Colonic mucosa (tissue), 4 donors: Measurements from ENCODE around the gene GNAL. TPM values are rescaled to one million over a fixed set of nuclear protein-coding genes. Genes with fewer than 3 reads are reported as not detected.

Source experiments
- DNase-seq: peaks from one replicate; pipeline ENCODE4 v3.0.0-alpha.2; 2020
- H3K27ac ChIP-seq: fragments of 200-600 bp; one replicate; pipeline ENCODE4 v1.8.0; 2021
- H3K27me3 ChIP-seq: fragments of 200-600 bp; one replicate; pipeline ENCODE4 v1.8.0; 2021
- H3K36me3 ChIP-seq: fragments of 200-600 bp; one replicate; pipeline ENCODE4 v1.8.0; 2021
- H3K4me1 ChIP-seq: fragments of 200-600 bp; one replicate; pipeline ENCODE4 v1.8.0; 2021; ENCODE audit warnings: mild to moderate bottlenecking
- H3K4me3 ChIP-seq: fragments of 200-600 bp; one replicate; pipeline ENCODE4 v1.8.0; 2021
- H3K9ac ChIP-seq, 2 donors: one replicate each; pipeline ENCODE4 v1.7.0; 2013; ENCODE audit warnings: control low read depth in 2 of 2, low read depth in 2 of 2, low read length in 2 of 2
- H3K9me3 ChIP-seq: fragments of 200-600 bp; one replicate; pipeline ENCODE4 v1.8.0; 2021
- intact Hi-C: fragments of 100-400 bp; cut with DNase I; formaldehyde crosslinking; loops from one replicate; pipeline ENCODE4 v1.14.1; 2022
- total RNA-seq, 2 donors: library from RNA; stranded (reverse); fragmentation: NEBNext Ultra II Directional in 1 of 2; extraction: Animal tissue kit (Norgen Biotek cat#: 25700) in 1 of 2; gene quantifications; one replicate each; pipeline ENCODE4 v1.2.1, GENCODE V29; 2021
- TF ChIP-seq, protein P1 (sequence below): fragments of 200-600 bp; IDR thresholded peaks from one replicate; pipeline ENCODE4 v1.8.0; 2022; ENCODE audit warnings: antibody characterized with exemption, mild to moderate bottlenecking
- donor health status: healthy.
- donor health status: DM: no; HTN: no; CAD: no.
- donor health status: DM: no; HTN: no; CAD: no.

Gene GNAL
- total RNA-seq, 2 donors from 2014 or later, result 2.0 to 2.6 TPM

DNA sequence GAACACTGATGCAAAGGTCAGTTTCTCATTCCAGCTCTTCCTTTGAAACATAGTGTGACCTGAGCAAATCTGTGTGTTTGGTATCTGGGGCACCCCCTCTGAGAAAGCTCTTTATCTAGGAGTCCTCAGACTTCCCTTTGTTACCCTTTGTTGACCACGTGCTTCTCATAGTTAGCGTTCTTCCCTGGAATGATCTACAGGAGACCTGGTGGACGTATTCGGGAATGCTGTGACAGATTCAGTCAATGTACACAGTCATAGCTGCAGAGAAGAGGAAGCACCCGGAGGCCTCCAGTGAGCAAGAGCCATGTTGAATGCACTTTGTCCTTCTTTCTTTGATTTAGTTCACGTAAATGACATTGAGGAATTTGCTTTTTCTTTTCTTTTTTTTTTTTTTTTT lies 151.4 kb downstream of the GNAL start:
- intact Hi-C loops, result no loop called here
- Histone ChIP-seq H3K36me3 (no peaks in the 10 kb centered on the region), H3K4me1 (no peaks in the 10 kb centered on the region), H3K27me3 (no peaks in the 10 kb centered on the region), H3K4me3 (no peak overlapping the region), H3K27ac (no peak overlapping the region), H3K9me3 (no peaks in the 10 kb centered on the region), H3K9ac (no peak overlapping the region)
- no peak for DNase-seq
- TF ChIP-seq, protein P1, sequence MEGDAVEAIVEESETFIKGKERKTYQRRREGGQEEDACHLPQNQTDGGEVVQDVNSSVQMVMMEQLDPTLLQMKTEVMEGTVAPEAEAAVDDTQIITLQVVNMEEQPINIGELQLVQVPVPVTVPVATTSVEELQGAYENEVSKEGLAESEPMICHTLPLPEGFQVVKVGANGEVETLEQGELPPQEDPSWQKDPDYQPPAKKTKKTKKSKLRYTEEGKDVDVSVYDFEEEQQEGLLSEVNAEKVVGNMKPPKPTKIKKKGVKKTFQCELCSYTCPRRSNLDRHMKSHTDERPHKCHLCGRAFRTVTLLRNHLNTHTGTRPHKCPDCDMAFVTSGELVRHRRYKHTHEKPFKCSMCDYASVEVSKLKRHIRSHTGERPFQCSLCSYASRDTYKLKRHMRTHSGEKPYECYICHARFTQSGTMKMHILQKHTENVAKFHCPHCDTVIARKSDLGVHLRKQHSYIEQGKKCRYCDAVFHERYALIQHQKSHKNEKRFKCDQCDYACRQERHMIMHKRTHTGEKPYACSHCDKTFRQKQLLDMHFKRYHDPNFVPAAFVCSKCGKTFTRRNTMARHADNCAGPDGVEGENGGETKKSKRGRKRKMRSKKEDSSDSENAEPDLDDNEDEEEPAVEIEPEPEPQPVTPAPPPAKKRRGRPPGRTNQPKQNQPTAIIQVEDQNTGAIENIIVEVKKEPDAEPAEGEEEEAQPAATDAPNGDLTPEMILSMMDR, result no peak

DNA sequence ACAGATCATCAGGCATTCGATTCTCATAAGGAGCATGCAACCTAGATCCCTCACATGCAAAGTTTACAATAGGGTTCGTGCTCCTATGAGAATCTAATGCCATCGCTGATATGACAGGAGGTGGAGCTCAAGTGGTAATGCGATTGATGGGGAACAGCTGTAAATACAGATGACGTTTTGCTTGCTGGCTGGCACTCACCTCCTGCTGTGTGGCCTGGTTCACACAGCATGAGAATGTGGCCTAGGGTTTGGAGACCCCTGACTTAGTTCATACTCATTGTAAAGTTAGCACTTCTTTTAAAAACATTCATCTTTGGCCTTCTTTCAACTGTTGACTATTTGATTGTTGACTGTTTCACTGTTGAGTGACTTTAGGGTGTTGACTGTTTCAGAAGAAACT lies 153.5 kb downstream of the GNAL start:
- Histone ChIP-seq H3K4me3 (no peak overlapping the region), H3K9ac (no peak overlapping the region), H3K27ac (no peak overlapping the region), H3K9me3 (no peaks in the 10 kb centered on the region), H3K27me3 (no peaks in the 10 kb centered on the region), H3K4me1 (no peaks in the 10 kb centered on the region), H3K36me3 (no peaks in the 10 kb centered on the region)
- TF ChIP-seq, protein P1, result no peak
- intact Hi-C loops, result no loop called here
- no peak for DNase-seq

DNA sequence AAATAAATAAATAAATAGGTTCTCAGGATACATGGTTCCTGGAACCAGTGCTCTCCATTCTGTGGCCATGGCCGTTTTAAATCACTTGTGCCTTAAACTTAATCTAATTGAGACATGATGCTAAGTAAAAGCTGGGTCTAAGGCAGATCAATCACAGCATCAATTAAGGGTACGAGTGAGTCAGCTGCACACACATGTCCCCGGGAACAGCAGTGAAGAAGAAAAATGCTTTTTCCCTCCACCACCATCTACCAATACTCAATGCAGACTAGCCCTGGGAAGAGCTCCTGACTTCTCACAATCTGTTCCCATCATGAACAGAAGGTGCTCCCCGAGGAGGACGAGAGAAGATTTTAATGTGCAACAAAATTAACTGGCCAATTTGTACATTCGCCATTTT lies 155.4 kb downstream of the GNAL start:
- H3K36me3 ChIP-seq, result no peaks in the 10 kb centered on the region
- DNase-seq, result no peak
- H3K27me3 ChIP-seq, result no peaks in the 10 kb centered on the region
- H3K4me3 ChIP-seq, result no peak overlapping the region
- intact Hi-C loops, result no loop called here
- TF ChIP-seq, protein P1, result no peak
- no peaks in the 10 kb centered on the region for H3K4me1 ChIP-seq
- H3K9ac ChIP-seq, result no peak overlapping the region
- H3K9me3 ChIP-seq, result no peaks in the 10 kb centered on the region
- H3K27ac ChIP-seq, result no peak overlapping the region

DNA sequence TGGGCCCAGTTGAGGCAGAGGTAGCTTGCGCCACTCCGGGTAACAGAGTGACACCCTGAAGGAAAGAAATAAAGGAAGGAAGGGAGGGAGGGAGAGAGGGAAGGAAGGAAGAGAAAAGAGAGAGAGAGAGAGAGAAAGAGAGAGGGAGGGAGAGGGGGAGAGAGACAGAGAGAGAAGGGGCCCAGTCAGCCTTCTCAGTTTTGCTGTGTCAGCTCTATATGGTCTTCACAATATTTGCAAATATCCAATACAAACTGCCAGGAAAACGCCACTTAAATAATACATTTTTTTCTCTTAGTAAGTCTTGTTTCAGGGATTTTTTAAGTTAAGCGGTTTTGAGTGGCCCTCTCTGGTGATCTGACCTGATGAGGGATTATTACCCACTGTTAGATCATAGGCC lies 156.6 kb downstream of the GNAL start:
- H3K27me3 ChIP-seq, result no peaks in the 10 kb centered on the region
- no peaks in the 10 kb centered on the region for H3K36me3 ChIP-seq
- no peaks in the 10 kb centered on the region for H3K9me3 ChIP-seq
- no peak overlapping the region for H3K27ac ChIP-seq
- no peak for DNase-seq
- intact Hi-C loops, result no loop called here
- H3K9ac ChIP-seq, result no peak overlapping the region
- no peaks in the 10 kb centered on the region for H3K4me1 ChIP-seq
- TF ChIP-seq, protein P1, result no peak
- no peak overlapping the region for H3K4me3 ChIP-seq

DNA sequence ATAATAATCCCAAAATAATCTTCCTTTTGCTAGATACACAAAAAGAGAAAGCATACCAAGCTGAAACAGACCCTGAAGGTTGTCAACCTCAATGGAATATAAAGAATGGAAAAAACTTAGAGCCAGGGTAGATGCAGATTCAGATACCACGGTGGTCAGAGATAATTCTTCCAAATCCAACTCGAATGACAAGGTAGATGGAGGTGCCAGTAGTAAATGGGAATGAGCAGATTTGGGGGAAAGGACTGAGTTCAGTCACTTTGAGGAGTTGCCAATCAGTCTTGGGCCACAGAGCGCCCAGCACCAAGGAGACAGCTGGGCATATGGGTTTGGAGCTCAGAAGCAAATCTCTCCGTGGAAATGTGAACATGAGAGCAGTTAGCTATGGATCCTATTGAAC lies 158.7 kb downstream of the GNAL start:
- intact Hi-C loops, result no loop called here
- H3K36me3 ChIP-seq, result no peaks in the 10 kb centered on the region
- peaks cover 2% of the 10 kb centered on the region for H3K4me1 ChIP-seq
- H3K27ac ChIP-seq, result no peak overlapping the region
- TF ChIP-seq, protein P1, result no peak
- no peak for DNase-seq
- H3K4me3 ChIP-seq, result no peak overlapping the region
- H3K27me3 ChIP-seq, result no peaks in the 10 kb centered on the region
- H3K9me3 ChIP-seq, result no peaks in the 10 kb centered on the region
- no peak overlapping the region for H3K9ac ChIP-seq

DNA sequence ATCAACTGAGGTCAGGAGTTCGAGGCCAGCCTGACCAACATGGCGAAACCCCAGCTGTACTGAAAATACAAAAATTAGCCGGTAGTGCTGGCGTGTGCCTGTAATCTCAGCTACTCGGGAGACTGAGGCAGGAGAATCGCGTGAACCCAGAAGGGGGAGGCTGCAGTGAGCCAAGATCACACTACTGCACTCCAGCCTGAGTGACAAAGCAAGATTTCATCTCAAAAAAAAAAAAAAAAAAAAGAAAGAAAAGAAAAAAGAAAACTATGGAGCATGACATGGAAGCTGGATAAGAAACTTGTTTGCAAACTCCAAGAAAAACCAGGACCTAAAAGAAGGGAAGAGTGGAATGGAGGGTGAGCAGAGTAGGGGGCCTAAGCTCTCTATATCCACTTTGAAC lies 160.2 kb downstream of the GNAL start:
- intact Hi-C loops, result no loop called here
- Histone ChIP-seq H3K4me1 (peaks cover 13% of the 10 kb centered on the region), H3K27me3 (no peaks in the 10 kb centered on the region), H3K4me3 (no peak overlapping the region), H3K36me3 (no peaks in the 10 kb centered on the region), H3K27ac (peak overlapping the region; percentile 84), H3K9ac (no peak overlapping the region), H3K9me3 (no peaks in the 10 kb centered on the region)
- DNase-seq, result no peak
- TF ChIP-seq, protein P1, result no peak
